Vagina (tissue), 2 donors: Measurements from ENCODE around the gene MAD2L1BP.

ENCODE experiments used
- CTCF ChIP-seq, 3 experiments: fragments of 450-650 bp in 2 of 3; fragments of 200-600 bp in 1 of 3; sonication (generic) in 1 of 3; IDR thresholded peaks; one replicate each; pipeline ENCODE4 v1.5.1; 2017 to 2019; ENCODE audit warnings: antibody characterized with exemption in 3 of 3, mild to moderate bottlenecking in 2 of 3, moderate library complexity in 2 of 3
- POLR2A ChIP-seq, 2 donors: fragments of 450-650 bp; IDR thresholded peaks; one replicate each; pipeline ENCODE4 v1.6.1; 2017; ENCODE audit warnings: antibody characterized with exemption in 2 of 2, mild to moderate bottlenecking in 2 of 2, moderate library complexity in 2 of 2
- POLR2AphosphoS5 ChIP-seq, 2 donors: sonication (generic); formaldehyde crosslinking; IDR thresholded peaks; one replicate each; pipeline ENCODE4 v1.9.0; 2017; ENCODE audit warnings: antibody characterized with exemption in 2 of 2, mild to moderate bottlenecking in 2 of 2, low read depth in 1 of 2; ENCODE audit not compliant: insufficient read depth in 1 of 2

DNA sequence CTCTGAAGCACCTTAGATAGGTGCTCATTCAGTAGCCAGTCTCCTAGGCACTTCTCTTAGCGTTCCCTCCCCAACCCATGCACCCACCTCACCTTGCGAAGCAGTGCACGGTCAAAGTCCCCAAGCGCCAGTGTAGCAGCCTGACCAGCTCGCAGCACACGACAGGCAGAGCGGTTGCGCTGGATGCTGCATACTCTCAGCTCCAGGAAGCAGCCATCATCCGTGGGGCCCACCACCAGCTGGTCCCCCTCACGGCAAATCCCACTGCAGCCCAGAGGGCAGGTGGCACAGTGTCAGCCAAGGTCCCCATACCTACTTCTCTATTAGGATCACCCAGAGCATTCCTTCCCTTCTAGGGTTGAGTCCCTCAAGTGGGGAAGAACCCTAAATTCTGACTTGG lies 13.1 kb upstream of the MAD2L1BP start:
- no peak for TF ChIP-seq CTCF (IDR thresholded peaks at IDR 0.05)
- TF ChIP-seq POLR2A (IDR thresholded peaks at IDR 0.05), result no peak
- no peak for TF ChIP-seq POLR2AphosphoS5 (IDR thresholded peaks at IDR 0.05; ENCODE audit: insufficient read depth in 1 of 2, low read depth in 1 of 2)
